Measurements from ENCODE around the gene CSHL1.

Gene CSHL1

GRCh38 chr17:63948521-63948920, 37.5 kb upstream of the CSHL1 start:
- Histone ChIP-seq H3K27me3 (ENCODE audit: control insufficient read depth, low read length) (peaks cover 3% of the 10 kb centered on the region; the same call in 1 of the 2 replicates), H3K4me3 (ENCODE audit: low read length) (no peak overlapping the region), H3F3A (ENCODE audit: control insufficient read depth, insufficient read depth) (peaks cover 7% of the 10 kb centered on the region; the same call in 1 of the 2 replicates), H4K20me1 (ENCODE audit: control insufficient read depth, insufficient read depth, low read depth, low read length) (no peaks in the 10 kb centered on the region), H3K36me3 (ENCODE audit: control insufficient read depth, low read length) (no peaks in the 10 kb centered on the region), H3K9me2 (replicated peaks; ENCODE audit: control insufficient read depth, low read length) (no peaks in the 10 kb centered on the region), H3K4me1 (ENCODE audit: control insufficient read depth, low read length) (peaks cover 33% of the 10 kb centered on the region), H3K79me2 (ENCODE audit: control insufficient read depth, low read length) (no peaks in the 10 kb centered on the region), H3K9me3 (ENCODE audit: control insufficient read depth, insufficient read depth, low read length) (no peaks in the 10 kb centered on the region), H3K27ac (ENCODE audit: low read depth, low read length) (no peak overlapping the region), H3K4me2 (ENCODE audit: low read length) (no peak overlapping the region)
- TF ChIP-seq EZH2phosphoT487 (IDR thresholded peaks at IDR 0.05; ENCODE audit: borderline replicate concordance, low read length): no peak
- no peak for TF ChIP-seq CTCF (IDR thresholded peaks at IDR 0.05; ENCODE audit: low read depth, low read length, poor library complexity, severe bottlenecking)

GRCh38 chr17:63947711-63948330, 36.8 kb upstream of the CSHL1 start:
- H3K4me2 ChIP-seq (ENCODE audit: low read length): no peak overlapping the region

GRCh38 chr17:63946440-63947363, 35.6 kb upstream of the CSHL1 start:
- Histone ChIP-seq H3K27me3 (ENCODE audit: control insufficient read depth, low read length) (peaks cover 3% of the 10 kb centered on the region; the same call in 1 of the 2 replicates), H4K20me1 (ENCODE audit: control insufficient read depth, insufficient read depth, low read depth, low read length) (no peaks in the 10 kb centered on the region), H3K4me1 (ENCODE audit: control insufficient read depth, low read length) (peaks cover 31% of the 10 kb centered on the region), H3K4me3 (ENCODE audit: low read length) (peak overlapping the region; percentile 73), H3K9me3 (ENCODE audit: control insufficient read depth, insufficient read depth, low read length) (no peaks in the 10 kb centered on the region), H3F3A (ENCODE audit: control insufficient read depth, insufficient read depth) (peaks cover 7% of the 10 kb centered on the region; the same call in 1 of the 2 replicates), H3K36me3 (ENCODE audit: control insufficient read depth, low read length) (no peaks in the 10 kb centered on the region), H3K79me2 (ENCODE audit: control insufficient read depth, low read length) (no peaks in the 10 kb centered on the region), H3K9me2 (replicated peaks; ENCODE audit: control insufficient read depth, low read length) (no peaks in the 10 kb centered on the region), H3K27ac (ENCODE audit: low read depth, low read length) (peak overlapping the region; percentile 83), H3K4me2 (ENCODE audit: low read length) (peak overlapping the region; percentile 96)
- TF ChIP-seq CTCF (IDR thresholded peaks at IDR 0.05; ENCODE audit: low read depth, low read length, poor library complexity, severe bottlenecking) (peak; percentile 84), EZH2phosphoT487 (IDR thresholded peaks at IDR 0.05; ENCODE audit: borderline replicate concordance, low read length) (no peak)

More at GRCh38 chr17:63947711-63948330, 36.8 kb upstream of the CSHL1 start:
- no peaks in the 10 kb centered on the region for H3K9me2 ChIP-seq (replicated peaks; ENCODE audit: control insufficient read depth, low read length)
- H3K4me1 ChIP-seq (ENCODE audit: control insufficient read depth, low read length): peaks cover 31% of the 10 kb centered on the region
- no peaks in the 10 kb centered on the region for H3K79me2 ChIP-seq (ENCODE audit: control insufficient read depth, low read length)
- H3K9me3 ChIP-seq (ENCODE audit: control insufficient read depth, insufficient read depth, low read length): no peaks in the 10 kb centered on the region
- H3K4me3 ChIP-seq (ENCODE audit: low read length): no peak overlapping the region
- TF ChIP-seq CTCF (IDR thresholded peaks at IDR 0.05; ENCODE audit: low read depth, low read length, poor library complexity, severe bottlenecking): no peak
- TF ChIP-seq EZH2phosphoT487 (IDR thresholded peaks at IDR 0.05; ENCODE audit: borderline replicate concordance, low read length): no peak
- no peak overlapping the region for H3K27ac ChIP-seq (ENCODE audit: low read depth, low read length)
- peaks cover 7% of the 10 kb centered on the region; the same call in 1 of the 2 replicates for H3F3A ChIP-seq (ENCODE audit: control insufficient read depth, insufficient read depth)
- no peaks in the 10 kb centered on the region for H4K20me1 ChIP-seq (ENCODE audit: control insufficient read depth, insufficient read depth, low read depth, low read length)
- H3K27me3 ChIP-seq (ENCODE audit: control insufficient read depth, low read length): peaks cover 3% of the 10 kb centered on the region; the same call in 1 of the 2 replicates
- H3K36me3 ChIP-seq (ENCODE audit: control insufficient read depth, low read length): no peaks in the 10 kb centered on the region

Data from DOHH2 (cell line).